ENCODE results near the gene PREPL.

PREPL gene

GRCh38 chr2:44283116-44283666, 78.1 kb downstream of the PREPL start:
- WGBS (ENCODE audit: insufficient coverage, insufficient read length) = no CpG with 5 or more reads among the region's 1 CpG
- no peaks in the 10 kb centered on the region for H3K36me3 ChIP-seq (ENCODE audit: control insufficient read depth, insufficient read depth, low read length)

DNA sequence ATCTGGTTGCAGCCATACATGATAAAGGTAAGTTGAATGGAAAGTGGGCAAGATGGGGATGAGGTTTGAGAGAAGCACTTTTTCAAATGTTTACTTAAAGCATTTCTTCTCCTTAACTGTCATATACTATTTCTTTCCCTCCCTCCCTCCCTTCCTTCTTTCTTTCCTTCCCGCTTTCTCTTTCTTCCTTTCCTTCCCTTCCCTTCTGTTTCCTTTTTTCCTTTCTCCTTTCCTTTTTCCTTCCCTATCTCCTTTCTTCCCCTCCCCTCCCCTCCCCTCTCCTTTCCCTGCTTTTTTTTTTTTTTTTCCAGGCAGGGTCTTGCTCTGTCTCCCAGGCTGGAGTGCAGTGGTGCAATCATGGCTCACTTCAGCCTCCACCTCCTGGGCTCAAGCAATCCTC, 80.4 kb downstream of the PREPL start:
- Histone ChIP-seq H3K9me3 (ENCODE audit: control insufficient read depth, insufficient read depth, low read length) (no peaks in the 10 kb centered on the region), H3K4me1 (ENCODE audit: control insufficient read depth, insufficient read depth, low read length) (no peaks in the 10 kb centered on the region), H3K36me3 (ENCODE audit: control insufficient read depth, insufficient read depth, low read length) (no peaks in the 10 kb centered on the region), H3K27ac (ENCODE audit: low read length) (no peak overlapping the region), H3K4me3 (ENCODE audit: low read length) (no peak overlapping the region), H3K27me3 (ENCODE audit: control insufficient read depth, insufficient read depth, low read length) (no peaks in the 10 kb centered on the region)
- WGBS (ENCODE audit: insufficient coverage, insufficient read length) = 100% methylated on average over 1 of the region's 1 CpG
- no peak for DNase-seq (ENCODE audit: low read depth, low spot score)

More at GRCh38 chr2:44283116-44283666, 78.1 kb downstream of the PREPL start:
- Histone ChIP-seq H3K27ac (ENCODE audit: low read length) (no peak overlapping the region), H3K27me3 (ENCODE audit: control insufficient read depth, insufficient read depth, low read length) (no peaks in the 10 kb centered on the region), H3K4me1 (ENCODE audit: control insufficient read depth, insufficient read depth, low read length) (no peaks in the 10 kb centered on the region), H3K4me3 (ENCODE audit: low read length) (no peak overlapping the region), H3K9me3 (ENCODE audit: control insufficient read depth, insufficient read depth, low read length) (no peaks in the 10 kb centered on the region)
- no peak for DNase-seq (ENCODE audit: low read depth, low spot score)

DNA sequence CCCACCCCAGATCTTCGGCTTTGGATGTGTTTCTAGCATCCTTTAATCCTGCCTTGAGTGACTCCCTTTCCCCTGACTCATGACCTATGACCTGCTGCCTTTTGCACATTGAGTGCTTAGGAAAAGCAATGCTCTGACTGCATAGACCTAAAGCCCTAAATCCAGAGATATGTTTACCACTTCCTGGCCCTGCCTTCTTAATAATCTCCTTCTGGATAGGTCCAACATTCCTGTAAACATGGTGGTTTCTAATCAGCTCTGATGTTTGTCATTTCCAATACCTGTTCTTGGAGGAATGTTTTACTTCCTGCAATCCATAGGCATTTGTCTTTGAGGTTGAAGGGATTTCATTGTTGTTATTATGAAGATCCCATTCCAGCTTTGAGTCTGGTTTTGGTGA, 83.8 kb downstream of the PREPL start:
- no peaks in the 10 kb centered on the region for H3K4me1 ChIP-seq (ENCODE audit: control insufficient read depth, insufficient read depth, low read length)
- H3K4me3 ChIP-seq (ENCODE audit: low read length) = no peak overlapping the region
- no peaks in the 10 kb centered on the region for H3K27me3 ChIP-seq (ENCODE audit: control insufficient read depth, insufficient read depth, low read length)
- no peak overlapping the region for H3K27ac ChIP-seq (ENCODE audit: low read length)
- H3K36me3 ChIP-seq (ENCODE audit: control insufficient read depth, insufficient read depth, low read length) = no peaks in the 10 kb centered on the region
- WGBS (ENCODE audit: insufficient coverage, insufficient read length) = no CpG with 5 or more reads among the region's 1 CpG
- DNase-seq (ENCODE audit: low read depth, low spot score) = no peak
- H3K9me3 ChIP-seq (ENCODE audit: control insufficient read depth, insufficient read depth, low read length) = no peaks in the 10 kb centered on the region

GRCh38 chr2:44275927-44276303, 85.4 kb downstream of the PREPL start:
- DNase-seq (ENCODE audit: low read depth, low spot score) = no peak
- no peaks in the 10 kb centered on the region for H3K4me1 ChIP-seq (ENCODE audit: control insufficient read depth, insufficient read depth, low read length)
- WGBS (ENCODE audit: insufficient coverage, insufficient read length) = no CpG with 5 or more reads among the region's 2 CpGs

DNA sequence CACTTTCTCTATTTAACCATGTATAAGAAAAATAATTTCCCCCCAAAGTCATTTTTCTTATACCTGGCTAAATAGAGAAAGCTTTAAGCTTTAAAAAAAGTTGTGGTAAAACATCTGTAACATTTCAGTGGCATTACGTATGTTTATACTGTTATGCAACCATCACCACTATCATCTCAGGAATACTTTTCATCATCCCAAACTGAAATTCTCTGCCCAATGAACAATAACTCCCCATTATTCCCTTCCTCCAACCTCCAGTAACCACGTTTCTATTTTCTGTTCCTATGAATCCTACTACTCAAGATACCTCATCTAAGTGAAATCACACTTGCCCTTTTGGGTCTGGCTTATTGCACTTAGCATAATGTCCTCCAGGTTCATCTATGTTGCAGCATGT, 87.7 kb downstream of the PREPL start:
- DNase-seq (ENCODE audit: low read depth, low spot score) = no peak
- Histone ChIP-seq H3K4me1 (ENCODE audit: control insufficient read depth, insufficient read depth, low read length) (no peaks in the 10 kb centered on the region), H3K27ac (ENCODE audit: low read length) (no peak overlapping the region), H3K4me3 (ENCODE audit: low read length) (no peak overlapping the region), H3K9me3 (ENCODE audit: control insufficient read depth, insufficient read depth, low read length) (no peaks in the 10 kb centered on the region), H3K27me3 (ENCODE audit: control insufficient read depth, insufficient read depth, low read length) (no peaks in the 10 kb centered on the region), H3K36me3 (ENCODE audit: control insufficient read depth, insufficient read depth, low read length) (no peaks in the 10 kb centered on the region)
- 100% methylated on average over 1 of the region's 2 CpGs for WGBS (ENCODE audit: insufficient coverage, insufficient read length)

More at GRCh38 chr2:44275927-44276303, 85.4 kb downstream of the PREPL start:
- no peaks in the 10 kb centered on the region for H3K9me3 ChIP-seq (ENCODE audit: control insufficient read depth, insufficient read depth, low read length)
- no peaks in the 10 kb centered on the region for H3K36me3 ChIP-seq (ENCODE audit: control insufficient read depth, insufficient read depth, low read length)
- no peaks in the 10 kb centered on the region for H3K27me3 ChIP-seq (ENCODE audit: control insufficient read depth, insufficient read depth, low read length)
- H3K27ac ChIP-seq (ENCODE audit: low read length) = no peak overlapping the region
- no peak overlapping the region for H3K4me3 ChIP-seq (ENCODE audit: low read length)

DNA sequence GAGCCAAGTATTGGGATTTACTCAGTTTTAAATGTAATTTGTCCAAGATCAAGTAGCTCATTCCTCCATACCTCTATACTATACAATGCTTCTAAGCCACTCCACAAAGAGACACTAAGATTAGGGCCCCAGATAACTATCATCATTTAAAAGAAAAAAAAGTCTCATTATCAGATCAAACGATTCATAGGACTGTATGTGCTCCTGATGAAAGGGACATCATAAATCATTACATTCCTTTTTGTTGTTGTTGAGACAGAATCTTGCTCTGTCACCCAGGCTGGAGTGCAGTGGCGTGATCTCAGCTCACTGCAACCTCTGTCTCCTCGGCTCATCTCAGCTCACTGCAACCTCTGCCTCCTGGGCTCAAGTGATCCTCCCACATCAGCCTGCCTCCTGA, 88.2 kb downstream of the PREPL start:
- no peaks in the 10 kb centered on the region for H3K27me3 ChIP-seq (ENCODE audit: control insufficient read depth, insufficient read depth, low read length)
- no peaks in the 10 kb centered on the region for H3K36me3 ChIP-seq (ENCODE audit: control insufficient read depth, insufficient read depth, low read length)
- H3K4me1 ChIP-seq (ENCODE audit: control insufficient read depth, insufficient read depth, low read length) = no peaks in the 10 kb centered on the region
- no peak overlapping the region for H3K4me3 ChIP-seq (ENCODE audit: low read length)
- H3K9me3 ChIP-seq (ENCODE audit: control insufficient read depth, insufficient read depth, low read length) = no peaks in the 10 kb centered on the region
- no peak for DNase-seq (ENCODE audit: low read depth, low spot score)
- WGBS (ENCODE audit: insufficient coverage, insufficient read length) = no CpG with 5 or more reads among the region's 3 CpGs
- no peak overlapping the region for H3K27ac ChIP-seq (ENCODE audit: low read length)

DNA sequence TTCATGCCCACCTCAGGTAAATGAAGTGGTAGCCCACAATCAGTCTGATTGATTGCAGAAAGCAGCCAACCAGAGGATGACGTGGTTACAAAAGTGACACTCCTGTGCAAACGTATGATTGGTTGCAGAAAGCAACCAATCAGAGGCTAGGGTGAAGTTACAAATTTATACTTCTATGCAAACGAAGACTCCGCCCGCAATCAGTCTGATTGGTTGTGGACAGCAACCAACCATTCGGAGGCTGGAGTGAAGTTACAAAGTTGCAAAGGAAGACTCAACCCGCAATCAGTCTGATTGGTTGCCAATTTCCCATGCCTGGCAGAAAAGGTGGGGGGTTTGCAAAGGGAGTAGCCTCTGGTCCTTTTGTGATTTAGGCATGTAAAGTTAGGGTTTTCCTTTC, 90.0 kb downstream of the PREPL start:
- Histone ChIP-seq H3K4me3 (ENCODE audit: low read length) (no peak overlapping the region), H3K4me1 (ENCODE audit: control insufficient read depth, insufficient read depth, low read length) (peaks cover 1% of the 10 kb centered on the region; the same call in 1 of the 2 replicates), H3K27me3 (ENCODE audit: control insufficient read depth, insufficient read depth, low read length) (no peaks in the 10 kb centered on the region), H3K9me3 (ENCODE audit: control insufficient read depth, insufficient read depth, low read length) (no peaks in the 10 kb centered on the region), H3K36me3 (ENCODE audit: control insufficient read depth, insufficient read depth, low read length) (no peaks in the 10 kb centered on the region), H3K27ac (ENCODE audit: low read length) (no peak overlapping the region)
- whole genome bisulfite sequencing (ENCODE audit: insufficient coverage, insufficient read length) = no CpG with 5 or more reads among the region's 7 CpGs
- no peak for DNase-seq (ENCODE audit: low read depth, low spot score)

DNA sequence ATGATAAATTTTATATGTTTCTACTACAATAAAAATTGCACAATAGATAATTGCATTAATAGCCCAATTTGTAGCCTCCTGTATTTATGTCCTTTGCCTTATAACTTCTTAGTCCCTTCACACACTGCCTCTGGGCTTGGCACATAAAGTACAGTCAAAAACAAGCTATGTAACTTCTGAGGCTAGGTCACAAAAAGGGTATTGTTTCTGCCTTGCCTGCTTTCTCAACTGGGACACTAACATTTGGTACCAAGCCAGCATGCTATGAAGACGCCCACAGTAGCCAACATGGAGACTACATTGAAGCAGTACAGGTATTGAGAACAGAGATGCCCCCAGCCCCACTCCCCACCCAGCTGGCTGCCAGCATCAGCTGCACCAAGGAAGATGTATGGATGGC, 91.5 kb downstream of the PREPL start:
- no CpG with 5 or more reads among the region's 1 CpG for WGBS (ENCODE audit: insufficient coverage, insufficient read length)
- no peaks in the 10 kb centered on the region for H3K9me3 ChIP-seq (ENCODE audit: control insufficient read depth, insufficient read depth, low read length)
- H3K4me3 ChIP-seq (ENCODE audit: low read length) = no peak overlapping the region
- H3K4me1 ChIP-seq (ENCODE audit: control insufficient read depth, insufficient read depth, low read length) = peaks cover 1% of the 10 kb centered on the region; the same call in 1 of the 2 replicates
- no peak overlapping the region for H3K27ac ChIP-seq (ENCODE audit: low read length)
- no peaks in the 10 kb centered on the region for H3K36me3 ChIP-seq (ENCODE audit: control insufficient read depth, insufficient read depth, low read length)
- DNase-seq (ENCODE audit: low read depth, low spot score) = no peak
- H3K27me3 ChIP-seq (ENCODE audit: control insufficient read depth, insufficient read depth, low read length) = no peaks in the 10 kb centered on the region

GRCh38 chr2:44267796-44268648, 93.3 kb downstream of the PREPL start:
- DNase-seq (ENCODE audit: low read depth, low spot score) = no peak
- Histone ChIP-seq H3K27ac (ENCODE audit: low read length) (no peak overlapping the region), H3K9me3 (ENCODE audit: control insufficient read depth, insufficient read depth, low read length) (no peaks in the 10 kb centered on the region), H3K36me3 (ENCODE audit: control insufficient read depth, insufficient read depth, low read length) (no peaks in the 10 kb centered on the region), H3K4me3 (ENCODE audit: low read length) (no peak overlapping the region), H3K27me3 (ENCODE audit: control insufficient read depth, insufficient read depth, low read length) (no peaks in the 10 kb centered on the region), H3K4me1 (ENCODE audit: control insufficient read depth, insufficient read depth, low read length) (peaks cover 1% of the 10 kb centered on the region; the same call in 1 of the 2 replicates)
- WGBS (ENCODE audit: insufficient coverage, insufficient read length) = no CpG with 5 or more reads among the region's 7 CpGs
